OCI-LY7 (cell line): Measurements from ENCODE around the gene PRAMEF12. TPM values are rescaled to one million over a fixed set of nuclear protein-coding genes. Genes with fewer than 3 reads are reported as not detected.

ENCODE experiments used
- BruUV-seq: library from RNA; stranded (reverse); fragments of 400-500 nt; replicated peaks from 2 replicates; lab custom pipeline; 2021; lab: Mats Ljungman, UMichigan
- CTCF ChIA-PET: fragments of 300-600 bp; sonication (Branson Sonifier 250); formaldehyde crosslinking; loops from one replicate; lab custom pipeline; 2022; ENCODE audit warnings: antibody characterized with exemption; ENCODE audit not compliant: unreplicated experiment; lab: Charles Lee
- POLR2A ChIA-PET: fragments of 300-600 bp; sonication (Branson Sonifier 250); formaldehyde crosslinking; loops from one replicate; lab custom pipeline; 2022; ENCODE audit warnings: antibody characterized with exemption; lab: Charles Lee
- DNase-seq: peaks from one replicate; pipeline ENCODE4 v3.0.0-alpha.2; 2015; ENCODE audit warnings: low spot score
- H2AFZ ChIP-seq: fragments of 200-600 bp; sonication (generic), shearing (Covaris generic); 2 replicates; pipeline ENCODE4 v1.6.1; 2014; ENCODE audit warnings: mild to moderate bottlenecking, antibody characterized with exemption, low read length, moderate library complexity
- H3K27ac ChIP-seq: fragments of 200-600 bp; sonication (generic); 2 replicates; pipeline ENCODE4 v1.5.1; 2014; ENCODE audit warnings: mixed run types, low read depth, mild to moderate bottlenecking, moderate library complexity, low read length, inconsistent platforms; ENCODE audit not compliant: poor library complexity, severe bottlenecking
- H3K36me3 ChIP-seq: fragments of 200-600 bp; sonication (generic); 2 replicates; pipeline ENCODE4 v1.6.1; 2014; ENCODE audit warnings: mild to moderate bottlenecking, antibody characterized with exemption, low read length, moderate library complexity, mixed read lengths; ENCODE audit not compliant: insufficient read depth
- H3K4me1 ChIP-seq: fragments of 200-600 bp; sonication (generic); 2 replicates; pipeline ENCODE4 v1.5.1; 2014; ENCODE audit warnings: mild to moderate bottlenecking, low read length; ENCODE audit not compliant: insufficient read depth, poor library complexity, severe bottlenecking
- H3K4me2 ChIP-seq: fragments of 200-600 bp; sonication (generic); 2 replicates; pipeline ENCODE4 v1.6.1; 2014; ENCODE audit warnings: mild to moderate bottlenecking, low read length
- H3K4me3 ChIP-seq: fragments of 200-600 bp; sonication (generic); 2 replicates; pipeline ENCODE4 v1.5.1; 2014; ENCODE audit warnings: mild to moderate bottlenecking, low read depth, low read length; ENCODE audit not compliant: poor library complexity, severe bottlenecking
- H3K79me2 ChIP-seq: fragments of 200-600 bp; sonication (generic); 2 replicates; pipeline ENCODE4 v1.6.1; 2016; ENCODE audit warnings: low read depth, mild to moderate bottlenecking, low read length, moderate library complexity, mixed read lengths; ENCODE audit not compliant: insufficient read depth
- H3K9me2 ChIP-seq: fragments of 200-600 bp; sonication (generic); 2 replicates; pipeline ENCODE4 v1.6.1; 2016; ENCODE audit warnings: mild to moderate bottlenecking, low read length, mixed read lengths; ENCODE audit not compliant: insufficient read depth
- H3K9me3 ChIP-seq: fragments of 200-600 bp; sonication (generic); 2 replicates; pipeline ENCODE4 v1.6.1; 2014; ENCODE audit warnings: mild to moderate bottlenecking, mixed run types, low read length, mixed read lengths
- H4K20me1 ChIP-seq: fragments of 200-600 bp; sonication (generic); 2 replicates; pipeline ENCODE4 v1.6.1; 2014; ENCODE audit warnings: mild to moderate bottlenecking, antibody characterized with exemption, low read length, moderate library complexity, mixed read lengths; ENCODE audit not compliant: insufficient read depth
- EZH2phosphoT487 ChIP-seq: fragments of 200-600 bp; sonication (generic); IDR thresholded peaks from 2 replicates; pipeline ENCODE4 v1.6.1; 2018; ENCODE audit warnings: low read depth, borderline replicate concordance, mild to moderate bottlenecking, mixed run types, antibody characterized with exemption, low read length, moderate library complexity, mixed read lengths
- intact Hi-C: fragments of 100-400 bp; cut with micrococcal nuclease; formaldehyde crosslinking; loops from one replicate; pipeline ENCODE4 v1.10.0; 2022; ENCODE audit not compliant: unreplicated experiment
- total RNA-seq, 2 experiments: library from RNA; depleted of rRNA in 1 of 2; stranded (reverse); fragments of >200 nt in 1 of 2; shearing (Covaris generic) in 1 of 2; gene quantifications; 2 replicates each; pipeline ENCODE4 v1.2.3, GENCODE V29; 2014 to 2022
- TF ChIP-seq, protein P1 (sequence below): fragments of 200-600 bp; sonication (generic); conservative IDR thresholded peaks from 2 replicates; pipeline ENCODE4 v1.5.1; 2014; ENCODE audit warnings: mild to moderate bottlenecking, antibody characterized with exemption, low read length, moderate library complexity, mixed read lengths

PRAMEF12 gene
- total RNA-seq, 2 experiments from 2014 or later = not detected

DNA sequence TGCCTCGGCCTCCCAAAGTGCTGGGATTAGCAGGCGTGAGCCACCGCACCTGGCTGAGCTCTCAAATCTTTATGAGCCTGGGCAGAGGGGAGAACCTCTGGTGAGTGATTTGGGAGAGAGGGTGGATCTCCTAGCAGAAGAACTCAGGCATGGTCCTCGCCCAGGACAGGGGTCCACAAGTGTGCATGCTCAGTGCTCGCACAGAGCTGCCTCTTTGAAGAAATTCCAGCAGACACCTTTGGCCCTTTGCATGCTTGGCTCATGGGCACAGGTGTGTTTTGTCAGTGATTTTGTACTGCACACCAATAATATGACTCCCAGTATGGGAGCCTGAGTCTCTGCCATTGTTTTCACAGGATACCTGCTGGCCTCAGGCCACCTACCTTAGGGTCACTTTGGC, 11.8 kb upstream of the PRAMEF12 start:
- Histone ChIP-seq H3K4me2 (no peak overlapping the region), H3K4me1 (no peaks in the 10 kb centered on the region), H3K9me3 (no peaks in the 10 kb centered on the region), H3K79me2 (no peaks in the 10 kb centered on the region), H2AFZ (no peak overlapping the region), H3K4me3 (no peak overlapping the region), H3K36me3 (no peaks in the 10 kb centered on the region), H3K27ac (no peak overlapping the region), H4K20me1 (no peaks in the 10 kb centered on the region), H3K9me2 (no peaks in the 10 kb centered on the region)
- no TSS peak for BruUV-seq
- ChIA-PET CTCF (no interaction called here), POLR2A (no interaction called here)
- TF ChIP-seq EZH2phosphoT487 = no peak
- TF ChIP-seq, protein P1, sequence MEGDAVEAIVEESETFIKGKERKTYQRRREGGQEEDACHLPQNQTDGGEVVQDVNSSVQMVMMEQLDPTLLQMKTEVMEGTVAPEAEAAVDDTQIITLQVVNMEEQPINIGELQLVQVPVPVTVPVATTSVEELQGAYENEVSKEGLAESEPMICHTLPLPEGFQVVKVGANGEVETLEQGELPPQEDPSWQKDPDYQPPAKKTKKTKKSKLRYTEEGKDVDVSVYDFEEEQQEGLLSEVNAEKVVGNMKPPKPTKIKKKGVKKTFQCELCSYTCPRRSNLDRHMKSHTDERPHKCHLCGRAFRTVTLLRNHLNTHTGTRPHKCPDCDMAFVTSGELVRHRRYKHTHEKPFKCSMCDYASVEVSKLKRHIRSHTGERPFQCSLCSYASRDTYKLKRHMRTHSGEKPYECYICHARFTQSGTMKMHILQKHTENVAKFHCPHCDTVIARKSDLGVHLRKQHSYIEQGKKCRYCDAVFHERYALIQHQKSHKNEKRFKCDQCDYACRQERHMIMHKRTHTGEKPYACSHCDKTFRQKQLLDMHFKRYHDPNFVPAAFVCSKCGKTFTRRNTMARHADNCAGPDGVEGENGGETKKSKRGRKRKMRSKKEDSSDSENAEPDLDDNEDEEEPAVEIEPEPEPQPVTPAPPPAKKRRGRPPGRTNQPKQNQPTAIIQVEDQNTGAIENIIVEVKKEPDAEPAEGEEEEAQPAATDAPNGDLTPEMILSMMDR = no peak
- DNase-seq = no peak
- intact Hi-C loops = no loop called here

DNA sequence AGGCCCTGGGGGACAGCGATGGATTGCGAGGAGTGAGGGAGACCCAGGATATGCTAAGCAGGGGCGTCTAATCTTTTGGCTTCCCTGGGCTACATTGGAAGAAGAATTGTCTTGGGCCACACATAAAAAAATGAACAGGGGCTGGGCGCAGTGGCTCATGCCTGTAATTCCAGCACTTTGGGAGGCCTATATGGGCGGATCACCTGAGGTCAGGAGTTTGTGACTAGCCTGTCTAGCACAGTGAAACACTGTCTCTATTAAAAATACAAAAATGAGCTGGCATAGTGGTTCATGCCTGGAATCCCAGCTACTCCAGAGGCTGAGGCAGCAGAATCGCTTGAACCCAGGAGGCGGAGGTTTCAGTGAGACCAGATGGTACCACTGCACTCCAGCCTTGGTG, 10.8 kb upstream of the PRAMEF12 start:
- no peaks in the 10 kb centered on the region for H4K20me1 ChIP-seq
- POLR2A ChIA-PET = no interaction called here
- intact Hi-C loops = no loop called here
- H3K36me3 ChIP-seq = no peaks in the 10 kb centered on the region
- no peak overlapping the region for H2AFZ ChIP-seq
- no peaks in the 10 kb centered on the region for H3K9me2 ChIP-seq
- no peaks in the 10 kb centered on the region for H3K79me2 ChIP-seq
- no peaks in the 10 kb centered on the region for H3K9me3 ChIP-seq
- no peak for TF ChIP-seq EZH2phosphoT487
- TF ChIP-seq, protein P1 = no peak
- CTCF ChIA-PET = no interaction called here
- H3K4me3 ChIP-seq = no peak overlapping the region
- no TSS peak for BruUV-seq
- no peak for DNase-seq
- no peak overlapping the region for H3K27ac ChIP-seq
- no peaks in the 10 kb centered on the region for H3K4me1 ChIP-seq
- H3K4me2 ChIP-seq = no peak overlapping the region

DNA sequence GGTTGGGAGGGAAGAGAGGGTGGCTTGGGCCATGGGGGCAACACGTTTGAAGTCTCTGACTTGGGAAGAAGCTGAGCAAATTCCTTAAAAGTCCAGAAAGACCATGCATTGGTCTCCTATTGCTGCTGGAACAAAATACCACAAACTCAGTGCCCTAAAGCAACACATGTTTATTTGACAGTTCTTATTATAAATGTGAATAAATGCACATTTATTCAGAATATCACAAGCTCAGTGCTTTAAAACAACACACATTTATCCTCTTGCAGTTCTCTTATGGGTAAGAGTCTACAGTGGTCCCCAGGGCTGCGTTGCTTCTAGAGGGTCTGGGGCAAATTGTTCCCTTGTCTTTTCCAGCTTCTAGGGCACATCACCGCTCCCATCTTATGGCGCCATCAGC, 10.1 kb upstream of the PRAMEF12 start:
- Histone ChIP-seq H3K4me2 (no peak overlapping the region), H3K27ac (no peak overlapping the region), H3K9me2 (no peaks in the 10 kb centered on the region), H3K79me2 (no peaks in the 10 kb centered on the region), H3K9me3 (no peaks in the 10 kb centered on the region), H3K4me3 (no peak overlapping the region), H2AFZ (no peak overlapping the region), H3K36me3 (no peaks in the 10 kb centered on the region), H4K20me1 (no peaks in the 10 kb centered on the region), H3K4me1 (no peaks in the 10 kb centered on the region)
- BruUV-seq = no TSS peak
- POLR2A ChIA-PET = no interaction called here
- no peak for DNase-seq
- CTCF ChIA-PET = no interaction called here
- TF ChIP-seq, protein P1 = no peak
- no peak for TF ChIP-seq EZH2phosphoT487
- intact Hi-C loops = no loop called here
